Spleen (tissue), 11 donors: ENCODE measurements around the gene GMNC. TPM values are rescaled to one million over a fixed set of nuclear protein-coding genes. Genes with fewer than 3 reads are reported as not detected.

Source experiments
- DNase-seq: peaks from one replicate; pipeline ENCODE4 v3.0.0-alpha.2; 2020
- H3K27ac ChIP-seq, 8 donors: fragments of 200-600 bp; sonication (generic) in 7 of 8; 1 replicate in 4 of 8; 2 replicates in 4 of 8; pipeline versions ENCODE4 v1.5.0 to v1.8.0; 2016 to 2021; ENCODE audit warnings: inconsistent platforms in 4 of 8, mild to moderate bottlenecking in 4 of 8, moderate library complexity in 1 of 8
- H3K27me3 ChIP-seq, 7 donors: fragments of 200-600 bp; sonication (generic) in 6 of 7; replicated peaks in 1 of 7; 1 replicate in 4 of 7; 2 replicates in 3 of 7; pipeline versions ENCODE4 v1.5.0 to v1.8.0; 2016 to 2021; ENCODE audit warnings: inconsistent platforms in 3 of 7, mild to moderate bottlenecking in 1 of 7
- H3K36me3 ChIP-seq, 6 donors: fragments of 200-600 bp; sonication (generic) in 5 of 6; 1 replicate in 4 of 6; 2 replicates in 2 of 6; pipeline versions ENCODE4 v1.5.0 to v1.8.0; 2016 to 2021; ENCODE audit warnings: inconsistent platforms in 2 of 6
- H3K4me1 ChIP-seq, 6 donors: fragments of 200-600 bp; sonication (generic) in 5 of 6; 1 replicate in 3 of 6; 2 replicates in 3 of 6; pipeline versions ENCODE4 v1.5.0 to v1.8.0; 2016 to 2021; ENCODE audit warnings: inconsistent platforms in 3 of 6
- H3K4me3 ChIP-seq, 8 donors: fragments of 200-600 bp; sonication (generic) in 7 of 8; 1 replicate in 4 of 8; 2 replicates in 4 of 8; pipeline versions ENCODE4 v1.5.0 to v1.8.0; 2016 to 2021; ENCODE audit warnings: inconsistent platforms in 4 of 8, mild to moderate bottlenecking in 4 of 8, moderate library complexity in 2 of 8
- H3K9me3 ChIP-seq, 8 donors: fragments of 200-600 bp; sonication (generic) in 7 of 8; 1 replicate in 4 of 8; 2 replicates in 4 of 8; pipeline versions ENCODE4 v1.5.0 to v1.8.0; 2016 to 2021; ENCODE audit warnings: inconsistent platforms in 4 of 8
- POLR2A ChIP-seq, 3 donors: fragments of 450-650 bp; IDR thresholded peaks; one replicate each; pipeline ENCODE4 v1.5.1; 2017; ENCODE audit warnings: antibody characterized with exemption in 3 of 3, mild to moderate bottlenecking in 1 of 3
- POLR2AphosphoS5 ChIP-seq, 3 donors: sonication (generic); formaldehyde crosslinking; IDR thresholded peaks; one replicate each; pipeline ENCODE4 v1.5.1; 2017; ENCODE audit warnings: antibody characterized with exemption in 3 of 3
- WGBS, 5 donors: extraction: QIAGEN DNeasy Blood & Tissue Kit in 3 of 5; methylation state at CpG; one replicate each; pipeline versions ENCODE4 v1.1.5 to v1.1.7; 2013 to 2018; 5-methylcytosine and 5-hydroxymethylcytosine counted together
- intact Hi-C: fragments of 100-400 bp; cut with DNase I; formaldehyde crosslinking; loops from one replicate; pipeline ENCODE4 v1.15.0; 2023; ENCODE audit warnings: low total_unique reads
- polyA plus RNA-seq, 3 donors: library from polyadenylated mRNA; stranded (reverse); fragments of 200-250 nt; gene quantifications; one replicate each; pipeline ENCODE4 v1.2.1, GENCODE V29; 2013
- total RNA-seq, 7 donors: library from RNA; depleted of rRNA in 3 of 7; stranded (reverse); fragments of >200 nt in 3 of 7; fragmentation: NEBNext Ultra II Directional in 4 of 7; extraction: Animal tissue kit (Norgen Biotek cat#: 25700) in 4 of 7; gene quantifications; one replicate each; pipeline versions ENCODE4 v1.1.0 to v1.2.1, GENCODE V29; 2016 to 2021
- TF ChIP-seq, protein P1 (sequence below), 11 experiments: fragments of 200-600 bp in 7 of 11; fragments of 450-650 bp in 4 of 11; sonication (generic) in 4 of 11; IDR thresholded peaks in 8 of 11; conservative IDR thresholded peaks in 3 of 11; 1 replicate in 7 of 11; 2 replicates in 4 of 11; pipeline versions ENCODE4 v1.4.0 to v1.8.0; 2016 to 2021; ENCODE audit warnings: antibody characterized with exemption in 11 of 11, inconsistent platforms in 4 of 11, mild to moderate bottlenecking in 1 of 11
- donor health status: healthy with polysubstance abuse.
- donor health status: DM: no; HTN: no; CAD: no; lungs with moderate emphysema.
- donor health status: DM: no; HTN: no; CAD: no.
- donor health status: Bipolar disorder and iron deficiency.
- donor health status: healthy.
- donor health status: DM: no; HTN: no; CAD: no.
- donor health status: DM: yes; HTN: yes; CAD: no.

GMNC gene
- total and polyA plus RNA-seq, 10 donors = 0.03 to 0.26 TPM; not detected in 8

DNA sequence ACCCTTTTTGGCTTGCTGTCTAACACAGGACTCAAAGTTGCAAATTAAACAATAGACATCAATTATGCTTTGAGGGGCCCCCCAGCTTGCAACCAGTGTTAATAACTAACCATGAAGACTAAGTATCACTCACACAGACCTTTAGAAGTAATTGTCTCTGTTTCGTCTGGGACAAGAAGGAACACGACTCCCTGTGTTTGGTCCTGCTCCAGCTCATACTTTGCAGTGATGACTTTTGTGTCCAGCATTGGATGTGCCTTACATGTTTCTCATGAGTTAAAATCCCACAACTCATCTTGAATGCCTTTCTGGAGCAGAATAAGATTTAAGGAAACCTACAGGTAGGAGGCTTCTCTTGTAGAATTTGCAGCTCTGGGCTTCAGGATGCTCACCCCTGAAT, 53.1 kb downstream of the GMNC start:
- Histone ChIP-seq H3K4me1 (no peaks in the 10 kb centered on the region), H3K4me3 (no peak overlapping the region), H3K27me3 (peaks cover 0 to 8% (median 0%) of the 10 kb centered on the region in 7 donors), H3K27ac (no peak overlapping the region), H3K36me3 (no peaks in the 10 kb centered on the region), H3K9me3 (no peaks in the 10 kb centered on the region)
- TF ChIP-seq POLR2AphosphoS5 (IDR thresholded peaks at IDR 0.05) = no peak
- TF ChIP-seq, protein P1, sequence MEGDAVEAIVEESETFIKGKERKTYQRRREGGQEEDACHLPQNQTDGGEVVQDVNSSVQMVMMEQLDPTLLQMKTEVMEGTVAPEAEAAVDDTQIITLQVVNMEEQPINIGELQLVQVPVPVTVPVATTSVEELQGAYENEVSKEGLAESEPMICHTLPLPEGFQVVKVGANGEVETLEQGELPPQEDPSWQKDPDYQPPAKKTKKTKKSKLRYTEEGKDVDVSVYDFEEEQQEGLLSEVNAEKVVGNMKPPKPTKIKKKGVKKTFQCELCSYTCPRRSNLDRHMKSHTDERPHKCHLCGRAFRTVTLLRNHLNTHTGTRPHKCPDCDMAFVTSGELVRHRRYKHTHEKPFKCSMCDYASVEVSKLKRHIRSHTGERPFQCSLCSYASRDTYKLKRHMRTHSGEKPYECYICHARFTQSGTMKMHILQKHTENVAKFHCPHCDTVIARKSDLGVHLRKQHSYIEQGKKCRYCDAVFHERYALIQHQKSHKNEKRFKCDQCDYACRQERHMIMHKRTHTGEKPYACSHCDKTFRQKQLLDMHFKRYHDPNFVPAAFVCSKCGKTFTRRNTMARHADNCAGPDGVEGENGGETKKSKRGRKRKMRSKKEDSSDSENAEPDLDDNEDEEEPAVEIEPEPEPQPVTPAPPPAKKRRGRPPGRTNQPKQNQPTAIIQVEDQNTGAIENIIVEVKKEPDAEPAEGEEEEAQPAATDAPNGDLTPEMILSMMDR (IDR thresholded peaks at IDR 0.05 in 8 of 11, conservative IDR thresholded peaks at IDR 0.05 in 3 of 11) = no peak
- no peak for TF ChIP-seq POLR2A (IDR thresholded peaks at IDR 0.05)
- intact Hi-C loops = no loop called here
- DNase-seq = no peak
- WGBS, 5 donors = 63 to 84% (median 76%) methylated on average over 2 of the region's 2 CpGs

DNA sequence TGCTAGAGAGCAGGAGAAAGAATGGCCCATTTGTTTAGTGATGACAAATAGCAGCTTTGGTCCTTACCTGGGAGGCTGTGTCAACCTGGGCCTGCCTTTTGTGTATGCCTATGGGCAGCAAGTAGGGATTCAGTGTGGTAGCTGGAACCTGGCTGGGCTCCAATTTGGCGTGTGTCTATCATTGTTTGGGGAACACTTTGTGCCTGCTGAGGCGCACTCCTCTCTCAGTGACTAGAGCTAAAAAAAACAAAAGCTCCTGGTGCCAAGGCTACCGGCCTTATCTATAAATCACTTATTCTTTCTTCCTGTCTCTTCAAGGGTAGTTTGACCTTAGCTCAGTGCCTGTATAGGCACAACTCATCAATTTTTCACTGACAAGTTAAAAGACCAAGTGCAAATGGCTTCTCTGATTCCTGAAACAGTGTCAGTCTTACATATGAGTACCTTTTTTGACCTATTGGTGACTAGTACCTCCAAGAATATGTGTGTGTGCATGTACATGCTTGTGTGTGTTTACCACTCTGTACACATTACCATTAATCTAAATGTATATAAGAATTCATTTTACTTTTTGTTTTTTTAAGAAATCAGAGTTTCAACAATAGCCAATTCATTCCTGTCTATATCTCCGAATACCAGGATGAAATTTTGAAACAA, 54.6 kb downstream of the GMNC start:
- Histone ChIP-seq H3K27ac (no peak overlapping the region), H3K36me3 (no peaks in the 10 kb centered on the region), H3K4me1 (no peaks in the 10 kb centered on the region), H3K9me3 (no peaks in the 10 kb centered on the region), H3K4me3 (no peak overlapping the region), H3K27me3 (peaks cover 0 to 8% (median 0%) of the 10 kb centered on the region in 7 donors)
- intact Hi-C loops = no loop called here
- TF ChIP-seq POLR2AphosphoS5 (IDR thresholded peaks at IDR 0.05) = no peak
- TF ChIP-seq, protein P1 (IDR thresholded peaks at IDR 0.05 in 8 of 11, conservative IDR thresholded peaks at IDR 0.05 in 3 of 11) = no peak
- TF ChIP-seq POLR2A (IDR thresholded peaks at IDR 0.05) = no peak
- WGBS, 5 donors = 37 to 49% (median 44%) methylated on average over 4 of the region's 4 CpGs
- DNase-seq = no peak
